ENCODE measurements around the gene TMEM63B. TPM values are rescaled to one million over a fixed set of nuclear protein-coding genes. Genes with fewer than 3 reads are reported as not detected.

The TMEM63B gene
- total RNA-seq, 3 donors from 2014 or later: 17.4 to 22.6 (median 17.5) TPM

Other genes with a start within 250 kb of the TMEM63B start
- 10 to 100 TPM; 51.0 to 87.9 (median 56.6) TPM for gene MRPL14, start 102 bp upstream of the TMEM63B start, total RNA-seq
- gene CAPN11, start 31.3 kb downstream of the TMEM63B start, total RNA-seq: under 1 TPM in 1 of 3 donors, not detected in 2; 0.68 TPM
- gene MYMX, start 89.4 kb downstream of the TMEM63B start, total RNA-seq: not detected
- gene SLC29A1, start 96.0 kb downstream of the TMEM63B start, total RNA-seq: 100 to 1,000 TPM; 165 to 199 (median 181) TPM
- gene HSP90AB1, start 119.5 kb downstream of the TMEM63B start, total RNA-seq: 1,000 to 10,000 TPM; 3,050 to 3,190 (median 3,088) TPM
- 10 to 100 TPM; 35.0 to 42.5 (median 40.8) TPM for gene SLC35B2, start 130.0 kb downstream of the TMEM63B start, total RNA-seq
- 10 to 100 TPM; 30.0 to 36.4 (median 33.1) TPM for gene NFKBIE, start 138.0 kb downstream of the TMEM63B start, total RNA-seq
- under 1 TPM in 2 of 3 donors, not detected in 1; 0.03 to 0.05 TPM for gene TMEM151B, start 142.9 kb downstream of the TMEM63B start, total RNA-seq
- gene AARS2, start 185.8 kb downstream of the TMEM63B start, total RNA-seq: 10 to 100 TPM; 29.4 to 31.5 (median 29.8) TPM
- gene SPATS1, start 215.1 kb downstream of the TMEM63B start, total RNA-seq: not detected

Data from activated T-cell treated with anti-CD3 and anti-CD28 coated beads, Interleukin-2, amount 50 U/mL, for 4 hours (primary cell).